Ishikawa (cell line): Measurements from ENCODE around the gene DAP.

Source experiments
- CEBPB ChIP-seq: IDR thresholded peaks from 2 replicates; pipeline ENCODE4 v1.6.1; 2012
- CREB1 ChIP-seq: IDR thresholded peaks from 2 replicates; pipeline ENCODE4 v1.6.1; 2012; ENCODE audit warnings: low read depth
- EGR1 ChIP-seq: IDR thresholded peaks from 2 replicates; pipeline ENCODE4 v1.6.1; 2012
- EP300 ChIP-seq: IDR thresholded peaks from 2 replicates; pipeline ENCODE4 v1.6.1; 2012; ENCODE audit warnings: borderline replicate concordance
- FOXM1 ChIP-seq: IDR thresholded peaks from 2 replicates; pipeline ENCODE4 v1.6.1; 2012; ENCODE audit warnings: low read depth, borderline replicate concordance
- MAX ChIP-seq: IDR thresholded peaks from 2 replicates; pipeline ENCODE4 v1.6.1; 2012
- NFIC ChIP-seq: IDR thresholded peaks from 2 replicates; pipeline ENCODE4 v1.6.1; 2012
- RAD21 ChIP-seq: IDR thresholded peaks from 2 replicates; pipeline ENCODE4 v1.6.1; 2012; ENCODE audit warnings: low read depth
- REST ChIP-seq: IDR thresholded peaks from 2 replicates; pipeline ENCODE4 v1.6.1; 2012; ENCODE audit warnings: low read depth, mild to moderate bottlenecking
- TAF1 ChIP-seq: IDR thresholded peaks from 2 replicates; pipeline ENCODE4 v1.6.1; 2012; ENCODE audit warnings: low read depth, mild to moderate bottlenecking
- TCF12 ChIP-seq: IDR thresholded peaks from 2 replicates; pipeline ENCODE4 v1.6.1; 2012; ENCODE audit warnings: low read depth
- TEAD4 ChIP-seq: IDR thresholded peaks from 2 replicates; pipeline ENCODE4 v1.6.1; 2012
- USF1 ChIP-seq: IDR thresholded peaks from 2 replicates; pipeline ENCODE4 v1.6.1; 2012
- YY1 ChIP-seq: IDR thresholded peaks from 2 replicates; pipeline ENCODE4 v1.6.1; 2012; ENCODE audit warnings: low read depth
- ZBTB7A ChIP-seq: IDR thresholded peaks from 2 replicates; pipeline ENCODE4 v1.6.1; 2012; ENCODE audit warnings: low read depth

Gene DAP

GRCh38 chr5:10788358-10788757 is 27.3 kb upstream of the DAP start:
- TF ChIP-seq MAX = no peak

- TF ChIP-seq NFIC (no peak), YY1 (no peak)
Measured at GRCh38 chr5:10786835-10787234, 25.8 kb upstream of the DAP start.

- TF ChIP-seq USF1 (no peak), MAX (no peak), CEBPB (no peak), TAF1 (no peak), TEAD4 (no peak), EP300 (no peak), YY1 (no peak), CREB1 (no peak), NFIC (no peak), REST (no peak), ZBTB7A (no peak), FOXM1 (no peak), RAD21 (no peak)
Measured at GRCh38 chr5:10779592-10779991, 18.6 kb upstream of the DAP start.

- TF ChIP-seq YY1 (no peak), EGR1 (no peak), REST (no peak)
Measured at GRCh38 chr5:10778179-10778910, 17.3 kb upstream of the DAP start.

- TF ChIP-seq CREB1 = no peak
- TF ChIP-seq RAD21 = peak; percentile 14; the same call in 1 of the 2 replicates
Measured at GRCh38 chr5:10775646-10776045, 14.6 kb upstream of the DAP start.

GRCh38 chr5:10772901-10773585 is 12.0 kb upstream of the DAP start:
- TF ChIP-seq FOXM1 = no peak
- TF ChIP-seq TAF1 = no peak
- no peak for TF ChIP-seq TEAD4
- no peak for TF ChIP-seq ZBTB7A
- TF ChIP-seq CREB1 = no peak

GRCh38 chr5:10768328-10768899 is 7.4 kb upstream of the DAP start:
- TF ChIP-seq RAD21 (no peak), NFIC (no peak), TAF1 (no peak), MAX (no peak), FOXM1 (no peak), YY1 (no peak), REST (no peak), CEBPB (no peak), USF1 (no peak), CREB1 (no peak), EGR1 (no peak), TCF12 (no peak), ZBTB7A (no peak), TEAD4 (no peak), EP300 (no peak)
